Activated CD4-positive, CD25-positive, alpha-beta regulatory T cell treated with anti-CD3 and anti-CD28 coated beads, Interleukin-2, amount 50 U/mL, for 24 hours (primary cell): ENCODE data around the gene INSYN2B.

Experiments used
- ATAC-seq, 2 donors: fragments of 150-1000 bp; cut with Tn5 transposase; one replicate each; pipeline ENCODE4 v1.10.0; 2021; ENCODE audit warnings: mild to moderate bottlenecking in 1 of 2, moderate library complexity in 1 of 2

Gene INSYN2B

DNA sequence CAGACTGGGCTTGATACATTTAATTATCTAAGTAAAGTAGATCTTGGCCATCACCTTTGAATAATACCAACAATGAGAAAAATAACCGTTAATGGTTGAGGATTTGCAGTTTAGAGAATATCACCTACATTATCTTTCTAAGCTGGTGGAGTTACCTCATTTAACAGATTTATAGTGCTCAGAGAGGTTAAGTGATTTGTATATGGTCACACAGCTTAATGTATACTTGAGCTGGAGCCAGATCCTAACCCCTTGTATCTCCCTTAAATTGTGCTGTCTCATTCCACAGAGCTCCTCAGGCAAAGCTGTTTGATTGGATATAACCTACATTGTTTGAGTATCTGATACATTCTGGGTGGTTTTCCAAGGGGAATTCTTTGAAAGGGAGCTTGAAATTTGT is 57.8 kb downstream of the INSYN2B start:
- no peak for ATAC-seq

DNA sequence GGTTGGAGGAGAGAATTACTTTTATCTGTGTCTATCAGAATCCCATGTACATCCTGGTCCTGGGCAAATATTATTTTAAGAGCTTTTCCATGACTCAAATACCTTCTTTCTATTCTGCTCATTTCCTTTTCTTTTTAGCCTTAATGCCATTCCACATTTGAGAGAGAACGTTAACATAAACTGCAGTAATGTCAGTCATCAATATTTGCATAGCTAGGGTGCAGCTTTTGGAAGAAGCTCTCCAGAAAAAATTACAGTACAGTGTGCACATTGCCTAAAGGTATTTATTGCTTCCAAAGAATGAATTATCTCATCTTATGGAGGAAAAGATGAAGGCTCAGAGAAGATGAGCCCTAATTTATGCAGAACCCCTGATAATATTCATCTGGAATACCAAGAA is 58.3 kb downstream of the INSYN2B start:
- no peak for ATAC-seq

DNA sequence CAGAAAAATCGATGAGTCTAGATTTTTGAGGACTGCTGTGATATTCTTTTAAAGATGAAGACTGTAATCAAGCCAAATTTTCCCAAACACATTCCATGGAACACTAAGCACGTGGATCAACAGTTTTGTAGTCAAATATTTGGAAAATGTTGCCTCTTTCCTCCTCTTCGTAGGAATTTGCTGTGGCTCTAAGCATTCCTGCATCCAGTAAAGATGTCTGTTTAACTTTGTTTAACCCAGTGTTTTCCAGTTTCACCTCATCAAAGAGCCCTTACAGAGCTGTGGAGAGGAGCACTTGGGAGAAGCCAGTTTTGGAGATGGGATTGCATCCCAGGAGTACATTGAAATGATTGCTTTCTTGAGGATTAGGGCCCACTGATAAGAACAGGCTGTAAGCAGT is 58.9 kb downstream of the INSYN2B start:
- ATAC-seq: no peak

DNA sequence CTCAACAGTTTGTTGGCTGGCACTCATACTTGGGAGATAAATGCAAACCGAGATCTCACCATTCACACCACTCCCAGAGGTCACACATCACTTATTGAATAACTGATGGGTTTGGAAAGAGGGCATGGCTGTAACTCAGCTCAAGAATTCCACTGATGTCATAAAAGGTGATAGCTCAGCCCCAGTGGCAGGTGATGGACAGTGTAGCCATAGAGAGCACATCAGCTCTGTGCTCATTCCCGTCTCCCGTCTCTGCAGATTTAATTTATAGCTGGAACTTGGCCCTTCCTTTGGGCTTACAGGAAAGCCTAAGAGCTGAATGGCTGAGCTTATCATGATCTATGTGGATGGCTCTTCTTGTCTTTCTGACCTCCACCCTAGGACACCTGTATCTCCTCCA is 59.8 kb downstream of the INSYN2B start:
- no peak for ATAC-seq

DNA sequence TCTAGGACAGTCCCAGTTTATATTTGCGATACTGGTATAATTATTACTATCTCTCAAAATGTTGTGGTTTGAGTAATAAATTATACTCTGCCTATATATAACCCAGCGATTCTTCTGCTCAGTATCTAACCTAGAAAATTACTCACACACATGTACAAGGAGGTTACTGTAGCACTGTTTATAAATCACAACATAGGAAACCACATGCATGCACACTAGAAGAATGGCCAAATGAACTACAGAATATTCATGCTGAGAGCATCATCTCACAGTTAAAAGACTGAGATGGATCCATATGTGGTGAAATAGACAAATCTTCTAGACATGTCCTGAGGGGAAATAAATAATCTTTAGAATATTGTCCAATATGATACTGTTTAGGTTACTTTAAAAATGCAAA is 62.1 kb downstream of the INSYN2B start:
- ATAC-seq: no peak

DNA sequence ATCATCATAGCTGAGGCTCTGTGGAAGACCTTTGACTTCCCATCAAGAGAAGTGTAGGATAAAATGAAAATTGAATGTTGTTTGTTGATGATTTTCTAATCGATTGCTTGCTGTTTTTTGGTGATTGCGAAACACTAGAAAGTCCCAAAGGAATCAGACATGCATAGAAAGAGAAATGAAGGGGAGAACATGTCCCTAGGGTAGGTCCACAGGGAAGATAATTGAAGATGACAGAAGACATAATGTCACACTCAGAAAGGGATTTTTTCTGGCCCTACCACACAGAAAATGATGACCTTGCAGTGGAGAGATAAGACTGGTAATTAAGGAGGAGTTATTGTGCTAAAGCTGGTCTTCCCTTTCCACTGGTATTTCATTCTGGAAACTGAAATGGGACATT is 62.8 kb downstream of the INSYN2B start:
- ATAC-seq: no peak

DNA sequence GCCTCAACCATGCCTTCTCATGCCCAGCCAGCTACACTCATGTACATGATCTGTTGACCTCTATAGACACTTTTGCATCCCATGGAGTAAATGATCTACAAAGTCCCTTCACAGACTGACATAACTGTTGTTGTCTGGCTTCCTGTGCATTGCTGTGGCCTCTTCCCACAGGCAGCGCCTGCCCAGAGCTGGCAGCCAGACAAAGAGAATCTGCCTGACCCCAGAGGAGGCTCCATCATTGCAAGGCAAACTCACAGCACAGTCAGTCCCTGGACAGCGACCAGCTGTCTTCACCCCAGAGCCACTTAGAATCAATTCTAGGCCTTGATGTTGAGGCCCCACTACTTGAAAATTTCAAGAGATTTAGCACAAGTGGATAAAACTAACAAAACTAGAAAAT is 65.5 kb downstream of the INSYN2B start:
- no peak for ATAC-seq

DNA sequence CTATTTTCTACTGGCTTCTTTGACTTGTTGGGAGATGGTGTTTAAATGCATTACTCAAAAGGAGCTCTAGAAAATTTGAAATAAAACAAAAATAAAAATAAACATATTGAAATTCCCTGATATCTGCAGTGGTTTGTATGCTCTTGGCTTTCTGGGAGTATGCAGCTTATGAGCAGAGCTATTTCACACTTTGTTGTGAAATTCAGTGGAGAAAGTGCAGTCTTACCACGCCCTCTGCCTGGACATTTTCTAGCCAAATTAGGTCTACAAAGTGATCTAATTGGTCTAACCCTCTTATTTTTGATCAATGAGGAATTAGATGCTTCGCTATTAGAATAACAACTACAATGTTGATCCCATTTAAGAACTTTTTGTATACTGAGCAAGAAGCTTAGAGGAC is 66.8 kb downstream of the INSYN2B start:
- no peak for ATAC-seq

DNA sequence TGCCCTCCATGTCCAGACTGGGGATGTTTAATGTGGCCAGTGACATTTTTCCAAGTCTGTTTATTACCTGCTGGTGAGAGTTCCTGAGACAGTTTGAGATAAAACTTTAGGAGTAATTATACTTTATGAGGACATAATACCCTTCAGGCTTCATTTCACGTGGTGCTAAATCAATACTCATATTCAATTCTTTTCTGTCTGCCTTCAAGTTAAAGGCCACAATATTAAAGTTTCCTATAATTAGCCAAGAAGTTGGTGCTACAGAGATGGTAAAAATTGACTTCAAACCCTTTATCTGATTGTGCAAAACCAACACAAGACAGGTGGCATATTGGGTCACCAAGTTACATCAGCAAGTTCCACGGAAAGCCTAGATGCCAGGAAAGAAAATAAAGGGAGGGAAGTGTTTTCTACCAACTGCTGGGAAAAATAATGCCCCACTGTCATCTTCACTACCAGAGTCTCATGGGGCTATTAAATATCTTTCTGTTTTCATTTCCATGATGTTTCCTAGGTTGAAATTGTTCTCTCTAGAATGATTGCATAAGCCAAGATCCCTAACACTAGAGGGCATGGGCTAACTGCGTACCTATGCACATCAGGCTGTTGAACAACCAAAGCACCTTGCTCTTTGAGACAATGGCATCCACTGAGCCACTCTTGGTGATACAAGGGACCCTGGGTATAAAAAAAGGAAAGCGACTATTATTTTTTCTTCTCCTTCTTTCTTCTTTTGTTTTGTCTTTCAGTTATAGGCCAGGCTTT is 68.7 kb downstream of the INSYN2B start:
- ATAC-seq: no peak

DNA sequence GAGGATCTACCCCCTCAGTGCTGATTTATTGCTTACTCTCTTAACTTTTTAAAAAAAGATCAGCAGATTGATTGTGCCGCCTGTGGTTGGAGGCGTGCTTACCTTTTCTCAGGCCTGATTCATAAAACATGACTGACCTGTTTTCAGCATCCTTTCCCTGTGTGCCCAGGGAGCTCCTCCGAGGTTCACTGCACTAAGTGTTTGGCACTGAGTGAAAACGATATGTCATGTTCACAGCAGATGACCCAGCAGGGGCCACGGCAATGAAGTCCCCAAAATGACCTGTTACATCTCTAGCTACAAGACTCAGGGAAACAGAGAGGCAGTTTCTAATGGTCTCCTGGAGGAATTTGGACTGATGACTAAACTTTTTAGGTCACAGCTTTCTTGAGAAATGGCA is 69.9 kb downstream of the INSYN2B start:
- no peak for ATAC-seq

DNA sequence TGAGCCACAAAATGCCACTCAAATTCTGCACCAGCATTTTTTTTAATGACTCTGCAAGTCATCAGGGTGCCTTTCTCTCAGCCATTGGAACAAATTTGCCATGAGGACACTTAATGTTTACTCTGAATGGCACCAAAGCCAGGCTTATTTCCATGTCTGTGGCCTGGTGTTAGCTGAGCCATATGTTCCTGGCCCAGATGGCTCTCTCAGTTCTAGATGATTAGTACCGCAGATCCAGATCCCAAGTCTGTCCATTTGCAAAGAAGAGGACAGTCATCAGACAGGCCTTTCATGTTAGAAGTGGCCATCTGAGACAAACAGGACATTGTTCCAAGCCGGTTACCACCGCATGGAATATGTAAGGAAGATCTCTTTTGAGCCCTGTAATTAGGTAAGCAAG is 70.3 kb downstream of the INSYN2B start:
- ATAC-seq: no peak

DNA sequence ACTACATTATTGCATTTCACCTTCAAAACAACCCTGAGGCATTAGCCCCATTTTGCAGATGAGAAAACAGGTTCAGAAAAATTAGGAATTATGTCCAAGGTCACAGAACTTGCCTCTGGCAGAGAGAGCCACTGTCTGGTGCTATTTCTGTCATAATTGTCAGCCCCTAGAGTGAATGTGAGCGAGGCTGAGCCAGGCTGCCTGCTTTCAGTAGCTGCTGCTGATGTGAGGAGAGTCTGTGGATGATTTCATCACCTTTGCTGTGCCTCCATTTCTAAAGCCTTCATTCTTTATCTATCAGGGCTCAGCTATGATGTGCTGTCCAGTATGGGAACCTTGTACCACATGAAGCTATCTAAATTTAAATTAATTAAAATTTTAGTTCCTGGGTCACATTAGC is 71.4 kb downstream of the INSYN2B start:
- ATAC-seq: no peak

DNA sequence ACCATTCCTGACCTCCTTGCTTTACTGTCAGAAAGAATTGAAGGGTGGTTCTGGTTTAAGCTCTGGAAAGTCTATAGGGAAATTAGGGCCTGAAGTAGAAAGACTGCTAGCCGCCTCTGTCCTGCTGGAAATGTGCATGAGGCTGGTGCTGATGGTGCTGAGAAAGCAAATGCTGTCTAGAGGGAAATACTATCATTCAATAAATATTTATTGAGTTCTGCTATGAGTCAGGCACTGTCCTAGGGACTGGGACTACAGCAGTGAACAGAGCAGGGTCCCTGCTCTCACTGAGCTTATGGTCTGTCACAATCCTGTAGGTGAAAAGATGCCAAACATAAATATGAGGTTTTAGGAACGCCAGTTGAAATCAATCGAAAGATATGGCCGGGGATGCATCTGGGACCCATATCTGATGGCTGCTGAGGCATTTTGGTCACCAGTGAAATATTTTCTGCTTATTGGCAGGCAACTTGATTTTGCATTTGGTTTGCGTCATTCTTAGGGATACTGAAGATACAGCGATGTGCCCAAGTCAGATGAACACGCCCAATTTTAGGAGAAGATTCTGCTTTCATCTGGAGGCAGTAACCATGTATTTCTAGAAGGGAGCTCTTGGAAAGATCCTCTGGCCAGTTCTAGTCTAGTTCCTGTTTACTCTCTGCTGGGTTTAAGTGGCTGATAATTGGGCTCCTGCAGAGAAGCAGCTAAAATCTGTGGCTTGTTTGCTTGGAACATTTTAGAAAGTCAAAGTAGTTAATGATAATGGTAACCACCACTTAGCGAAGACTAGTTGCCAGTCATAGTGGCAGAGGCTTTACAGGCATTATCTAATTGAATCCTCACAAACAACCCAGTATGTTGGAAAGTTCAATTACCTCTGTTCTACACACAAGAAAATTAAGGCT is 73.3 kb downstream of the INSYN2B start:
- ATAC-seq: no peak

DNA sequence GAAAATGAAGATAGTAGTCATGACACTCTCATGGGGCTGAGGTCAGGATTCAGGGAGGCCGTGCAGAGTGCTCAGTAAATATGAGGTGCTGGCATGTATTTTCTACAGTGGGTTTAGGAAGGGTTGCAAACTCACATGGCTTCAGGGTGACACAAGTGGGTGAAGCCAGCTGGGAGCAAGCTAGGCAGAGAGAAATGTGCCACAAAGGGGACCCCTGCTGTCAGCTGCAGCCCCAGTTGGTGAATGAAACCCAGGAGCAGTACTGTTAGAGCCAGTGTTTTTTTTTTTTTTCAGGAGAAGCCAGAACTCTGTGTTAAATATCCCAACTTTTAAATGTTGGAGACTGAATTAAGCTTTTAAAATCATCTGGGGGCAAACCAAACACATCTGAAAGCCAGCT is 75.3 kb downstream of the INSYN2B start:
- no peak for ATAC-seq

DNA sequence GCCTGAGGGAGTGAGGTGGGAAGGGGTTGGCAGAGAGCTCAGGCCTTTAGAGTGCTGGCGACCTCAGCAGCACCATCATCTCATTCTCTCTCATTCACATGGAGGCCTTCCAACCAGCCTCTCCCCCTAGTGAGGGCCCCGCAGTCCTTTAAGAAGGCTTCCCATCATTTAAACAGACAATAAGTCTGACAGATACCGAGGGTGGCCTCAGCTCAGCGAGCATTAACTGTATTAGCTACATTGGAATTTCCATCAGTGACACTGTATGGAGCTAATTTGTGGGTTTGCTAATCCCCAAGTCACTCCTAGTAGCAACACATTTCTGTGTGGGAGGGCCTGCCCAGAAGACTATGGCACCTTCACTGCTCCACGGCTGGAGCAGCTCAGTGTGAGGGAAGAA is 75.8 kb downstream of the INSYN2B start:
- no peak for ATAC-seq

DNA sequence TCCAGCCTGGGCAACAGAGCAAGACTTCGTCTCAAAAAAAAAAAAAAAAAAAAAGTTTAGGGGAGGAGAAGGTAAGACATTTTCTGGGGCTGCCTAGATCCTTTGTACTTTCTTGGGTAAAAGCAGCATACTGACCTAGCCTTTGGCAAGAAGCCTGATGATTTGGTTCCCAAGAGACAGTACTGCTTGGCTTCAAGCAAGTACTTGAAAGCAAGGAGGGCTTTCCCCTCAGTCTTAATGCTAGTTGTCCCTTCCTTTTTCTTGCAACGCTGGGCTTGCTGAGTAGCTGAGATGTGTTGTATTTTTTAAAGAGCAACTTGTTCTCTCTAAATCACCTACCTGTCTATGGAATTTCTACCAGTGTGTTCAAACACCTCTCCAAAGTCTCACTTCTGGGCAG is 76.2 kb downstream of the INSYN2B start:
- ATAC-seq: no peak

DNA sequence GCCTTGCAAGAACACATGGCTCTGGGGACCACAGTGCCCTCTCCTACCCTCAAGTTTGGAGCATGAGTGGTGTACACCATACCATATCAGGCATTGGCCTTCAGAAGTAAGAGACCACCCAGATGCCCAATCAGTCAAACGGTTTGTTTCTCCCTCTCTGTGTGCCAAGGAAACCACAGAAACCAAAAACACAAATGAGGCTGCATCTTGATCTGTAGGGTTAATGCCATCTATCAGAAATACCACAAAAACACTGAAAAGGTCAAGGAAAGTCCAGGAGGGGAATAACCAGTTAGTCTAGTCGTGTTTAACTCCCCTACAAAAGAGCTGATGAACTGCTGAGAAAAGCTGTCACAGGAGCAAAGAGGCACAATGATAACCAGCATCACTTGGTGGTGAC is 78.4 kb downstream of the INSYN2B start:
- no peak for ATAC-seq

DNA sequence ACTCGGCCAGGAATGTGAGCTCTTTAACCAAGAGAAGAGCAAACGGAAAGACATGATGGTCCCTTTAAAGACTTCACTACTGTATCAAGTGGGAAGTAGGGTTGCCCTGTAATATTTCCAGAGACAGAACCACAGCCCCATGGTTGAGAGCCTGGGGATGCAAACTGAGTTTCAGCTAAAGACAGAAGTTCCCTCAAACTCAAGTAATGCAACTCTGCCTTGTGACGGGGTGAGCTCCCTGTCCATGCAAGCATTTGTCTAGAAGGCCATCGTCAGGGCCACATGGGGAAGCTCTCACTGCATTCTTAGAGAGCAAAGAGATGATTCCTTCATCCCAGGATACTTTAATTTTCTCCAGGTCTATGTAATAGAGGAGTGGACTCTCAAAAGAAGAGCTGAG is 82.8 kb downstream of the INSYN2B start:
- ATAC-seq: no peak

DNA sequence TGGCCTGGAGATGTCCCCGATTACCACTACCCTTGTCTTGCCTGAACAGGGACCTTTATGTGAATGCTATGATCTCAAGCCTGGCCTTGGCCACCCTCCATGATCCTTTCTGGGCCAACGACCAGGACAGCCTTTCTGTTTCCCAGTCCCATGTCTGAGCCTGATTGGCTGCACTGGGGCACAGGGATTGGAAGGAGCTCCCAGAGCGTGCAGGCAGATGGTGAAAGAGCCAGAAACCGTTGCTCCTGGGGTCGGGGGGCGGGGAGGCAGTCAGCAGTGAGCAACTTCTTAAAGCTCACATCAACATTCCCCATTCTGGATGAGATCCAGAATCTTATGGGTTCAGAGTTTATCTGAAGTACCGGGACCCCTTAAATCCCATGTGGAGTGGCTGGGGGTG is 84.4 kb downstream of the INSYN2B start:
- ATAC-seq: no peak

DNA sequence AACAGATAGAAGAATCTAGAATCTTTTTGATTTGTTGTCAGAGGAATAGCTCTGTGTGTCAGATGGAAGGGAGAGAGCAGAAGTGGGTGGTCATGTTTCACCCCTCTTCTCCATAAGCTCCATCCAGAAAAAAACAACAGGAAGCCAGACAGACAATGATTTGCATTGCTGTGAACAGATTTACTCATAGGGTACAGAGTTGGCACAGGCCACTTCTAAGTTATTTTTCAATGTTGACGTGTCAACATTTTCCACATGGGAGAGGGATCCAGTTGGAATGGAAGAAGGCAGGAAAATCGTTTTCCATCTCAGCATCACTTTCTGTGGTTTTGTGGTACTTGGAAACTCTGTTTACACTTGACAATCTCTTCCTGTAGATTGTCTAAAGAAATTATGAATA is 86.7 kb downstream of the INSYN2B start:
- ATAC-seq: no peak

DNA sequence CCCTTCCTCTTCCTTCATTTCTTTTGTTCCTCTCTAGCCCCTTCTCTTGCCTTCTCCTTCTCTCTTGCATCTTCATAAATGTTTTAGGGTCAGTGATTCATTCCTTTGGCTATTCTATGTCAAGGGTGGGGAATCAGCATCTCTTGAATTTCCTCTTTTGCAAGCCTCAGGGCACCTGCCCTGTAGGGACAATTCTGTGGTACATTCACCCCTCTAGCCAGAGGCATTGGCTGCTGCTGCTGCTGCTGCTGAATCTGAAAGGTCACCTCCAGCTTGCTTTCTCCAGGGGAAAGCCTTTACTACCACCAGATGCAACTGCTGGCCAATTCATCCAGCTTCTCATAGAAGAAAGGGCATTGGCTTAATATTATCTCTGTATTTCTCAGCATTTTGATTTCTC is 87.3 kb downstream of the INSYN2B start:
- ATAC-seq: no peak

DNA sequence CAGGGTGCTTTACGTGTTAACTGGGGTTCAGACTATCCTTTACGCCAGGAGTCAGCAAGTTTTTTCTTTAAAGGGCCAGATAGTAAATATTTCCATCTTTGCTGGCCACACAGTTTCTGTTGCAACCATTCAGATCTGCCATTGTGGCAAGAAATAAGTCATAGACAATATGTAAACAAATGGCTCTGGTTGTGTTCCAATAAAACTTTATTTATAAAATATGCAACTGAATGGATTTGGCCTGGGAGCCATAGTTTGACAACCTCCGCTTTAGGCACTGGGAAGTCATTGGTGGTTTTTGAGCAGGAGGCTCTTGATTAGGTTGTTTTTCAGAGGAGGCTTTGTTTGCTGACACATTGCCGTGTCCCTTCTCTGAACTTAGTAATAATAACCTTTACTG is 90.7 kb downstream of the INSYN2B start:
- ATAC-seq: no peak

DNA sequence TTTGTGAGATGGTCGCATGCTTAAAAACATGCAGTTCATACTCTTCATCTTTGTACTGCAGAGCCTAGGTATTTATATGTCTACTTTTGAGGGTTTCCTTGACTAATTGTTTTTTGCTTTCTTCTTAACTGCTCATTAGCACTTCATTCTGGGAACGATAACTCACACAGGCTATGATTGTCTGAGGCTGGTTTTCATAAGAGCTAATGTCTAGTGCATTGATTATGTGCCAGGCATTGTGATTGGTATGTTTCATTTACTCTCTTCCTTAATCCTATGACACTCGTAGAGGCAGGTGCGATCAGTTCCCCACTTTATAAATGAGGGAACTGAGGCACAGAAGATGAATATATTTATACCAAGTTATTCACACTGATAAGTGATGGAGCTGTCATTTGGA is 93.6 kb downstream of the INSYN2B start:
- ATAC-seq: no peak

DNA sequence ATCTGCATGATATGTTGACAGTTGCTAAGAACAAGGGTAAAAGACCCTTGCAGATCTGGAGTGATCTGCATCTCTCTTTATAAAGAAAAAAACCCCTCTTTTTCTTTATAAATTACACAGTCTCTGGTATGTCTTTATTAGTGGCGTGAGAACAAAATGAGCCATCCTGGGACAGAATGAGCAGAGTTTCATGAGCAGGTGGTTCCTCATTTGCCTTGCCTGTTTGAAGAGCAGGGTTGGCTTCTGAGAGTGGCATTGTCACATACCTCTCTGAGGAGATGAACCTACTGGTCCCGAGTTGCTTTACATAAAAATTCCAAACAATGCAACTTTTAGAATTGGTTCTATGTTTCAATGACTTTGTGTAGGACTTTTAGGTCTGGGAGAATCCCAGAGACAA is 94.3 kb downstream of the INSYN2B start:
- ATAC-seq: no peak
